GM12865 (cell line): ENCODE results near the gene CLSTN3.

Experiments used
- DNase-seq: peaks from one replicate; pipeline ENCODE4 v3.0.0; 2010; ENCODE audit warnings: low read depth
- H3K4me3 ChIP-seq: 2 replicates; pipeline ENCODE4 v1.5.1; 2011; ENCODE audit warnings: mild to moderate bottlenecking, low read depth, low read length, control low read depth
- CTCF ChIP-seq: IDR thresholded peaks from 2 replicates; pipeline ENCODE4 v1.5.1; 2011; ENCODE audit warnings: low read length, control low read depth, low read depth, inconsistent platforms; ENCODE audit not compliant: insufficient read depth; ENCODE audit errors: missing control alignments

Gene CLSTN3

GRCh38 chr12:7188562-7189397, 58.6 kb downstream of the CLSTN3 start:
- TF ChIP-seq CTCF: peak; percentile 73
- DNase-seq: peak; percentile 62
- peak overlapping the region; percentile 78 for H3K4me3 ChIP-seq

GRCh38 chr12:7189398-7190267, 59.5 kb downstream of the CLSTN3 start, which contains the start of gene PEX5:
PEX5 (plus strand) TSS chr12:7189686; CDS start chr12:7190378, 692 bp downstream.
- peak; percentile 95 for DNase-seq
- no peak for TF ChIP-seq CTCF
- peak within 1 kb of the TSS; percentile 78 for H3K4me3 ChIP-seq

GRCh38 chr12:7190268-7191055, 60.3 kb downstream of the CLSTN3 start:
- no peak for TF ChIP-seq CTCF
- peak; percentile 16 for DNase-seq
- H3K4me3 ChIP-seq: peak overlapping the region; percentile 78

- TF ChIP-seq CTCF: no peak
- H3K4me3 ChIP-seq: no peak overlapping the region
- DNase-seq: no peak
Measured at GRCh38 chr12:7193674-7194073, 63.5 kb downstream of the CLSTN3 start.

- DNase-seq: no peak
- TF ChIP-seq CTCF: no peak
- H3K4me3 ChIP-seq: no peak overlapping the region
Measured at GRCh38 chr12:7197841-7198240, 67.7 kb downstream of the CLSTN3 start.

- TF ChIP-seq CTCF: no peak
Measured at GRCh38 chr12:7203109-7203508, 72.9 kb downstream of the CLSTN3 start.

More at GRCh38 chr12:7203109-7203508, 72.9 kb downstream of the CLSTN3 start:
- no peak for DNase-seq
- H3K4me3 ChIP-seq: no peak overlapping the region
